K562 (cell line): Measurements from ENCODE around the gene TXLNB. TPM values are rescaled to one million over a fixed set of nuclear protein-coding genes. Genes with fewer than 3 reads are reported as not detected.

Experiments
- ATAC-seq: fragments of 200-7000 bp; cut with Tn5 transposase; 3 replicates; pipeline ENCODE4 v1.9.1; 2020; ENCODE audit warnings: moderate library complexity
- BruUV-seq: library from RNA; stranded (reverse); fragments of 400-500 nt; replicated peaks from 2 replicates; lab custom pipeline; 2021; lab: Mats Ljungman, UMichigan
- CTCF ChIA-PET: fragments of 300-600 bp; formaldehyde crosslinking; extraction: SDS; loops from one replicate; lab custom pipeline; 2021; ENCODE audit warnings: low intra/inter-chr PET ratio; lab: Yijun Ruan, JAX
- POLR2A ChIA-PET: fragments of 300-600, 350-650 bp; sonication (Branson Sonifier 250); formaldehyde crosslinking; extraction: SDS; loops from one replicate; lab custom pipeline; 2021; ENCODE audit warnings: antibody characterized with exemption, inconsistent platforms; lab: Yijun Ruan, JAX
- DNase-seq, 4 experiments: peaks; one replicate each; pipeline versions ENCODE4 v3.0.0 to v3.0.0-alpha.2; 2011 to 2018; ENCODE audit warnings: low spot score in 3 of 4, mixed read lengths in 3 of 4; ENCODE audit errors: extremely low read depth in 1 of 4
- FAIRE-seq: peaks from 2 replicates; lab custom pipeline; 2011; peaks lifted over from hg19 to GRCh38; lab: Jason Lieb, UNC
- H2AFZ ChIP-seq: 2 replicates; pipeline ENCODE4 v1.6.0; 2011; ENCODE audit warnings: low read depth, low read length, control low read depth, inconsistent platforms
- H3K27ac ChIP-seq: fragments of 200-600 bp; 3 replicates; pipeline ENCODE4 v1.8.0; 2011; ENCODE audit warnings: low read depth, mild to moderate bottlenecking, control low read depth, inconsistent platforms, low read length, moderate library complexity, mixed read lengths; ENCODE audit errors: extremely low read depth
- H3K27me3 ChIP-seq, 2 experiments: fragments of 300-600 bp in 1 of 2; 2 replicates in 1 of 2; 3 replicates in 1 of 2; pipeline versions ENCODE4 v1.6.0 to v1.8.0; 2011; ENCODE audit warnings: inconsistent platforms in 2 of 2, low read length in 2 of 2, mild to moderate bottlenecking in 1 of 2, mixed read lengths in 1 of 2, moderate library complexity in 1 of 2; ENCODE audit not compliant: control insufficient read depth in 2 of 2, insufficient read depth in 2 of 2
- H3K36me3 ChIP-seq: fragments of 300-600 bp; 3 replicates; pipeline ENCODE4 v1.8.0; 2011; ENCODE audit warnings: mild to moderate bottlenecking, low read length, inconsistent platforms; ENCODE audit not compliant: control insufficient read depth, insufficient read depth
- H3K4me1 ChIP-seq, 2 experiments: fragments of 200-600 bp in 1 of 2; replicated peaks in 1 of 2; 2 replicates in 1 of 2; 3 replicates in 1 of 2; pipeline versions ENCODE4 v1.5.1 to v1.8.0; 2011; ENCODE audit warnings: inconsistent platforms in 2 of 2, low read length in 2 of 2, mild to moderate bottlenecking in 1 of 2, mixed read lengths in 1 of 2, moderate library complexity in 1 of 2; ENCODE audit not compliant: control insufficient read depth in 2 of 2, insufficient read depth in 2 of 2
- H3K4me2 ChIP-seq: 2 replicates; pipeline ENCODE4 v1.6.1; 2011; ENCODE audit warnings: low read length, control low read depth, inconsistent platforms, mixed read lengths; ENCODE audit not compliant: insufficient read depth
- H3K4me3 ChIP-seq: fragments of 200-600 bp; sonication (generic), shearing (Covaris generic); 2 replicates; pipeline ENCODE4 v1.5.1; 2016; ENCODE audit warnings: control low read depth, inconsistent platforms
- H3K79me2 ChIP-seq: fragments of 200-600 bp; 3 replicates; pipeline ENCODE4 v1.8.0; 2011; ENCODE audit warnings: low read length, inconsistent platforms; ENCODE audit not compliant: control insufficient read depth, insufficient read depth
- H3K9ac ChIP-seq, 2 experiments: 2 replicates each; pipeline versions ENCODE4 v1.6.0 to v1.6.1; 2011; ENCODE audit warnings: low read depth in 2 of 2, low read length in 2 of 2, control low read depth in 1 of 2, inconsistent platforms in 1 of 2, mild to moderate bottlenecking in 1 of 2, mixed read lengths in 1 of 2; ENCODE audit not compliant: insufficient read depth in 1 of 2
- H3K9me1 ChIP-seq: one replicate; pipeline ENCODE4 v1.6.0; 2011; ENCODE audit warnings: inconsistent platforms, mild to moderate bottlenecking, low read length, moderate library complexity; ENCODE audit not compliant: control insufficient read depth, insufficient read depth
- H3K9me3 ChIP-seq: replicated peaks from 2 replicates; pipeline ENCODE4 v1.5.1; 2011; ENCODE audit warnings: low read depth, low read length, inconsistent platforms; ENCODE audit not compliant: control insufficient read depth, insufficient read depth
- H4K20me1 ChIP-seq: replicated peaks from 2 replicates; pipeline ENCODE4 v1.6.1; 2011; ENCODE audit warnings: low read length, inconsistent platforms, mixed read lengths; ENCODE audit not compliant: control insufficient read depth, insufficient read depth
- DACH1 ChIP-seq: fragments of 450-650 bp; IDR thresholded peaks from 2 replicates; pipeline ENCODE4 v1.6.1; 2018; ENCODE audit not compliant: partially characterized antibody
- HINFP ChIP-seq: fragments of 450-650 bp; conservative IDR thresholded peaks from 2 replicates; pipeline ENCODE4 v1.6.1; 2016; ENCODE audit warnings: missing genetic modification characterization, low read depth, mild to moderate bottlenecking, control low read depth, missing compliant biosample characterization
- MAFF ChIP-seq: IDR thresholded peaks from 2 replicates; pipeline ENCODE4 v1.6.1; 2012; ENCODE audit warnings: low read length, improper control_type of control experiment
- POLR2H ChIP-seq: IDR thresholded peaks from 2 replicates; pipeline ENCODE4 v1.6.1; 2016; ENCODE audit warnings: missing genetic modification characterization, low read depth, mild to moderate bottlenecking, control low read depth, missing compliant biosample characterization, moderate library complexity
- RBM17 ChIP-seq: fragments of 200-400 bp; formaldehyde crosslinking; IDR thresholded peaks from 2 replicates; pipeline ENCODE4 v1.6.1; 2017; ENCODE audit warnings: low read depth, mild to moderate bottlenecking, low read length, borderline replicate concordance
- TEAD2 ChIP-seq: fragments of 450-650 bp; IDR thresholded peaks from 2 replicates; pipeline ENCODE4 v1.6.1; 2016; ENCODE audit warnings: missing genetic modification characterization, control low read depth, missing compliant biosample characterization
- ZNF830 ChIP-seq: fragments of 250-450 bp; sonication (Bioruptor Pico); IDR thresholded peaks from 2 replicates; pipeline ENCODE4 v1.5.0; 2021; ENCODE audit warnings: mild to moderate bottlenecking
- WGBS: fragments of 100-300 bp; shearing (Covaris generic); methylation state at CpG from one replicate; pipeline ENCODE4 v1.1.6; 2016; ENCODE audit warnings: low coverage, mixed read lengths; ENCODE audit not compliant: insufficient coverage; ENCODE audit errors: missing lambda C conversion rate; 5-methylcytosine and 5-hydroxymethylcytosine counted together
- in situ Hi-C: fragments of 300-500 bp; cut with MboI; formaldehyde crosslinking; loops from 4 replicates; pipeline ENCODE4 v1.15.0; 2018; ENCODE audit warnings: inconsistent platforms, mixed read lengths
- intact Hi-C: fragments of 100-400 bp; cut with micrococcal nuclease; formaldehyde crosslinking; loops from 2 replicates; pipeline ENCODE4 v1.14.2; 2022
- polyA plus RNA-seq, 8 experiments: library from polyadenylated mRNA; depleted of rRNA in 4 of 8; stranded (reverse) in 5 of 8; unstranded in 3 of 8; fragments of >200 nt; fragmentation: Nextera tagmentation in 2 of 8; fragmentation: Illumina TruSeq in 1 of 8; extraction: Ambion mirVana in 2 of 8; extraction: Trizol in 1 of 8; gene quantifications; 2 replicates each; pipeline versions ENCODE4 v1.2.1 to v1.2.3, GENCODE V29; 2011 to 2014; ENCODE audit warnings: inconsistent platforms in 1 of 8, missing spikeins in 1 of 8
- total RNA-seq, 7 experiments: library from RNA; depleted of rRNA in 6 of 7; stranded (reverse); fragments of >200 nt in 6 of 7; fragmentation: Illumina TruSeq in 2 of 7; extraction: Trizol in 2 of 7; gene quantifications; 2 replicates each; pipeline versions ENCODE4 v1.2.1 to v1.2.3, GENCODE V29; 2011 to 2021; ENCODE audit warnings: low replicate concordance in 1 of 7
- TF ChIP-seq, protein P1 (sequence below): fragments of 250-450 bp; sonication (Bioruptor Pico); IDR thresholded peaks from 2 replicates; pipeline ENCODE4 v1.4.0; 2020; ENCODE audit warnings: mild to moderate bottlenecking
- TF ChIP-seq, protein P2 (sequence below): sonication (generic); formaldehyde crosslinking; IDR thresholded peaks from 2 replicates; pipeline ENCODE4 v1.4.0; 2020; ENCODE audit warnings: mild to moderate bottlenecking, missing genetic modification reagents

TXLNB gene
- total and polyA plus RNA-seq, 9 of the 15 experiments (the other 6 are each of a cell fraction or from before 2014, with no cell fraction given): not detected

DNA sequence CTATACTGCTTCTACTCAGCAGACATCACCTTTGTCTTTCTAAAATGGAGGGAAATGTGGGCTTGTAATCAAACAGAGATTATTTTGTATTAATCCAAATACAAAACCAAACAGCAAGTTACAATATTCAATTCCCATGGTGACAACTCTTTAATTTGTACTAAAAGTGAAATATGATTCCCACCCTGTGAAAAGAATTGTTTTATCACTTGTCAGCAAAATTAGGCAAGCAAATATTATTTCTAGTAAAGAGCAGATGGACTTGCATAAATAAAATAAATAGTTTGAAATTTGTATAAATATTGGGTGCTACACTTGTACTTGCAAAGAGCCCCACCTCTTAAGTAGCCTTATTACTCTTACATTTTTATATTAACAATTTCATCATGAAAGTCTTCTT, 6.1 kb upstream of the TXLNB start (continued):
- peak; percentile 57; the same call in 1 of the 2 replicates for TF ChIP-seq MAFF
- TF ChIP-seq, all 486 proteins: peak for 5

DNA sequence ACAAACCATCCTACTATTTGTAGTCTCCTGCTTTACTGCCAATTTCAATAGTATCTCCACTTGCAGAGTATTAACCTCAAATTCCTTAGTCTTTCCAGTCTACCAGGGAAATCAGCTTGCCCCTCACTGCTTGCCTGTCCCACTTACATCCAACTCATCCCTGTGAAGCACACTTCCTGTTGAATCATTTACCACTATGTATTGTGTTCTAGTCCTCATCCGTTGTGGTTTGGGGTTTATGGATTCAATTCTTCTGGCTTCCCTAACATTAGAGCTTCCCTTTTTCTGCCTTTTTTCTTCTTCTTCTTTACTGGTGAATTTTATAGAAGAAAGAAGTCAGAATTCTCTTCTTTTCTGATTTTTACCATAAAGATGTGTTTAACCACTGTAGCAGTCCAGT, 5.1 kb upstream of the TXLNB start:
- H2AFZ ChIP-seq: no peak overlapping the region

DNA sequence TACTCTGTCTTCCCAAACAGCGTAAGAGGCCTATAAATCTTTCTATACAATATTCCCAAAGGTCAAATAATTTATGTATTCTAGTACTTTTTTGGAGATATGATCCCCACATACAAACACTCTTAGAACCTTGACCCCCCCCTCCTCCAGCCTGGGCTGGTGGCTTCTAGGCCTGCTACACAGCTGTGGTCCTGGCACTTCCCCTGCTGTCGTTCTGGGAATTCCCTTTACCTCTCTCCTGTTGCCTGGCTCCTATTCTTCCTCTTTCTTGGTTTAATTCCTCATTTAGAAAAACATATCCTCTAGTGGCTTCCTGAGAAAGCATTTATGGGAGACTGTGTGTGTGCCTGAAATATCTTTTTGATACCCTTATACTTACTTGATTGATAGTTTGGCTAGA, 4.1 kb upstream of the TXLNB start:
- Histone ChIP-seq H3K27ac (no peak overlapping the region), H3K36me3 (no peaks in the 10 kb centered on the region), H3K9me3 (no peaks in the 10 kb centered on the region), H3K4me2 (no peak overlapping the region), H3K79me2 (no peaks in the 10 kb centered on the region), H3K27me3 (peaks cover 0 to 11% of the 10 kb centered on the region in 2 experiments; a peak in 1 of 5 replicates), H4K20me1 (no peaks in the 10 kb centered on the region), H3K9ac (no peak overlapping the region), H3K9me1 (no peaks in the 10 kb centered on the region), H3K4me3 (no peak overlapping the region), H2AFZ (no peak overlapping the region), H3K4me1 (no peaks in the 10 kb centered on the region)
- CTCF ChIA-PET: no interaction called here
- BruUV-seq: no TSS peak
- FAIRE-seq (no peak), DNase-seq (no peak), ATAC-seq (no peak)
- POLR2A ChIA-PET: no interaction called here
- in situ Hi-C loops: no loop called here
- intact Hi-C loops: no loop called here
- 3% methylated on average over 2 of the region's 2 CpGs for WGBS
- TF ChIP-seq, protein P1, sequence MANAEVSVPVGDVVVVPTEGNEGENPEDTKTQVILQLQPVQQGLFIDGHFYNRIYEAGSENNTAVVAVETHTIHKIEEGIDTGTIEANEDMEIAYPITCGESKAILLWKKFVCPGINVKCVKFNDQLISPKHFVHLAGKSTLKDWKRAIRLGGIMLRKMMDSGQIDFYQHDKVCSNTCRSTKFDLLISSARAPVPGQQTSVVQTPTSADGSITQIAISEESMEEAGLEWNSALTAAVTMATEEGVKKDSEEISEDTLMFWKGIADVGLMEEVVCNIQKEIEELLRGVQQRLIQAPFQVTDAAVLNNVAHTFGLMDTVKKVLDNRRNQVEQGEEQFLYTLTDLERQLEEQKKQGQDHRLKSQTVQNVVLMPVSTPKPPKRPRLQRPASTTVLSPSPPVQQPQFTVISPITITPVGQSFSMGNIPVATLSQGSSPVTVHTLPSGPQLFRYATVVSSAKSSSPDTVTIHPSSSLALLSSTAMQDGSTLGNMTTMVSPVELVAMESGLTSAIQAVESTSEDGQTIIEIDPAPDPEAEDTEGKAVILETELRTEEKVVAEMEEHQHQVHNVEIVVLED (CRISPR knock-in tag): no peak
- TF ChIP-seq, protein P2, sequence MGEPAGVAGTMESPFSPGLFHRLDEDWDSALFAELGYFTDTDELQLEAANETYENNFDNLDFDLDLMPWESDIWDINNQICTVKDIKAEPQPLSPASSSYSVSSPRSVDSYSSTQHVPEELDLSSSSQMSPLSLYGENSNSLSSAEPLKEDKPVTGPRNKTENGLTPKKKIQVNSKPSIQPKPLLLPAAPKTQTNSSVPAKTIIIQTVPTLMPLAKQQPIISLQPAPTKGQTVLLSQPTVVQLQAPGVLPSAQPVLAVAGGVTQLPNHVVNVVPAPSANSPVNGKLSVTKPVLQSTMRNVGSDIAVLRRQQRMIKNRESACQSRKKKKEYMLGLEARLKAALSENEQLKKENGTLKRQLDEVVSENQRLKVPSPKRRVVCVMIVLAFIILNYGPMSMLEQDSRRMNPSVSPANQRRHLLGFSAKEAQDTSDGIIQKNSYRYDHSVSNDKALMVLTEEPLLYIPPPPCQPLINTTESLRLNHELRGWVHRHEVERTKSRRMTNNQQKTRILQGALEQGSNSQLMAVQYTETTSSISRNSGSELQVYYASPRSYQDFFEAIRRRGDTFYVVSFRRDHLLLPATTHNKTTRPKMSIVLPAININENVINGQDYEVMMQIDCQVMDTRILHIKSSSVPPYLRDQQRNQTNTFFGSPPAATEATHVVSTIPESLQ: no peak
- TF ChIP-seq DACH1 (no peak), RBM17 (no peak), POLR2H (tag) (no peak), HINFP (tag) (no peak), TEAD2 (no peak)

More for the DNA sequence above, 5.1 kb upstream of the TXLNB start:
- no peak overlapping the region for H3K4me2 ChIP-seq
- H3K9me1 ChIP-seq: no peaks in the 10 kb centered on the region
- TF ChIP-seq ZNF830 (CRISPR knock-in tag): no peak
- in situ Hi-C loops (no loop called here), intact Hi-C loops (no loop called here)
- no TSS peak for BruUV-seq
- no peaks in the 10 kb centered on the region for H3K36me3 ChIP-seq
- WGBS: 0% methylated on average over 1 of the region's 1 CpG
- no peaks in the 10 kb centered on the region for H3K79me2 ChIP-seq
- no peak overlapping the region for H3K9ac ChIP-seq
- H3K27me3 ChIP-seq: peaks cover 0 to 7% of the 10 kb centered on the region in 2 experiments; a peak in 1 of 5 replicates
- H3K4me3 ChIP-seq: no peak overlapping the region
- DNase-seq: no peak
- ATAC-seq: no peak
- no peak for FAIRE-seq
- H3K4me1 ChIP-seq: no peaks in the 10 kb centered on the region
- no peaks in the 10 kb centered on the region for H4K20me1 ChIP-seq
- ChIA-PET POLR2A (interaction anchor here (0.6 kb wide), 1 partner anchor 23 kb away, joined by 4 read pairs; no protein-coding TSS in a partner anchor), CTCF (no interaction called here)
- H3K9me3 ChIP-seq: no peaks in the 10 kb centered on the region
- H3K27ac ChIP-seq: no peak overlapping the region
